Retinal pigment epithelial cell (primary cell): Measurements from ENCODE around the gene EFNA5.

Experiments
- DNase-seq: peaks from one replicate; pipeline ENCODE4 v3.0.0-alpha.2; 2010; ENCODE audit warnings: low read depth
- H3K4me3 ChIP-seq: 2 replicates; pipeline ENCODE4 v1.5.1; 2011; ENCODE audit warnings: mild to moderate bottlenecking, low read length, control low read depth, moderate library complexity
- CTCF ChIP-seq: conservative IDR thresholded peaks from 2 replicates; pipeline ENCODE4 v1.5.1; 2011; ENCODE audit warnings: low read depth, low read length, control low read depth, inconsistent platforms

Gene EFNA5

DNA sequence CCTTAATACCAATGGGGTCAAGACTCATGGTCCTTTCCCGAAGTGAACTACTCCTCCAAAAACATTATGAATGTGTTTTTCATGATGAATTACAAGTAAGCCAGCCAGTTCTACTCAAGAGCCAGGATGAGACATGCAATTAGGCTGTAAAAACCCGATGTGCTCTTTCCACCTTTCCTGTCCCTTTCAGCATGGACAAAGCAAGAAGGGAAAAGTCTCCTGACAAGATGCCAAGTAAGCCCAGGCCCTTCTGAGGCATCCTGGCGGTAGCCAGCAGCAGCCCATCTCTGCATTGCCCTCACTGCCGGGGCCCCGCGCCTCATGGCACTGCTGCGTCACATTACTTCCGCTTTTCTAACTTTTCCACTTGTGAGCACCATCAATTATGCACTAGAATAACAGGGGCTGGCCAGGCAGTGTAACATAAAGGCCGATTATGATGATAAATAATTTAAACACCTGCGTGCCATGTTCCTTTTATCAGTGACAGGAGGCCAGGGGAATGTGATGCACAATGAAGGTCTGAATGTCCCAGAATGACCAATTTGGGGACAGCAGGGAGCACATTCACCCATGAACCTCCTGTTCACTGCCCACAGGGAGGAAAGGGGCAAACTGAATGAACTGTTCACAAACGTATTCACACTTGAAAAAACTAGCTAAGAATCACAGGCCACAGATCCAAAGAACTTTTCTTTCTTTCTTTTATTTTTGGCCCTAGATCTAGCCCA lies 37.4 kb downstream of the EFNA5 start:
- no peak for TF ChIP-seq CTCF
- DNase-seq: no peak
- no peak overlapping the region for H3K4me3 ChIP-seq

DNA sequence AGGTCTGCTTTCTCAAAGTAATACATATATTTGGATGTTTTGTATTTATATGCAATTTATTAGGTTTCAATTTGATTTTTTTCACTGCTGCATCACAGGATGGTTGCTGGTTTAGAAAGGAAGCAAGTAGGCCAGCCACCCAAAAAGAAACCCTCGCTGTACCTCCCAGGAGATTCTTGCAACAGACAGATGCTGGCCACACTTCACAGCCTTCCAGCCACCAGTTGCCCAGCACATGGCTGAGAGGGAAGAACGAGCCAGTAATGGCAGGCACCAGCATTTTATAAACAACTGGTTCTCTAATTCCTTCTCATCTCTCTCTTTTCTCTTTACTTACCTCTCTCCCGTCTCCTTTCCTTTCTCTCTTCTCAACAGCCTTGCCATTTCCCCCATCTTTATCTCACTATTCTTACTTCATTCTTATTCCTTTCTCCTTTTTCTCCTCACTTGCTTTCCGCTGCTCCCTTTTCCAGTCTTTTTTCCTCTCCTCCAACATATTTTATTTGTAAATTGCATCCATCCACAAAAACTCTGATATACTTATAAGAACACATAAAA lies 38.9 kb downstream of the EFNA5 start:
- TF ChIP-seq CTCF: no peak
- H3K4me3 ChIP-seq: no peak overlapping the region
- no peak for DNase-seq

GRCh38 chr5:107630184-107630583 lies 40.6 kb downstream of the EFNA5 start:
- TF ChIP-seq CTCF: no peak
- no peak overlapping the region for H3K4me3 ChIP-seq
- no peak for DNase-seq

DNA sequence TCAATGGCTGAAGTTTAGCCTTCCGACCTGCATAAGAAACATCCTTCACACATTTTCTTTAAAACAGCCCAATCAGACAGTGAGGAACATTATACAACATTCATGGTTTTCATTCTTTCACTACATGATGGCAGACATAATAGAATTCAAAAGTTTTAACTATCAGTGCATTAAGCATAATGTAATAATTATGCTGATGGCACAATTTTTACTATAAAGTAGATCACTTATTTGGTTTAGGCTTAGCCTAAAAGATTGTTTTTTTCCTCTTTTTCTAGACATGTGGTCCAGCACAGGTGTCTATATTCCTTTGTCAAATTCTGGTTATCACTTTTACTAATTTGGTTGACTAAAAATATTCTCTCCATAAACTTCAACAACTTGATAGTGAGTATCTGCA lies 46.5 kb downstream of the EFNA5 start:
- no peak for TF ChIP-seq CTCF
- no peak for DNase-seq
- H3K4me3 ChIP-seq: no peak overlapping the region

DNA sequence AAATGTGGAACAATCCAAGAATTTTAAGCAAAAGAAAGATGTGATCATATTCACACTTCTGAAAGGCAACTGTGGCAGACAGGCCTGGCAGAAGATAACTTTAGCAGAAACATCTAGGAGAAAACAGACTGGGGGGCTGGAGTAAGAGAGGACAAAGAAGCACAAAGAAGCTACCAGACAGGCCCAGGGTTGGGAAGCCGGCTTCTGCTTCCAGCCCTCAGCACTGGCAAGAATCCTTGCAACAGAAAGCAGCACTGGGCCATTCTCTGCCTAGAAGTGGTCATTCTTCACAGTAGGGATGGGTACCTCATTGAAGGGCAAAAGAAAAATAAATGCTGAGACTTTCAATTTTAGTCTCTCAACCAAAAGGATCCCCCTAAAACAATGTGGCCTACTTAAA lies 49.6 kb downstream of the EFNA5 start:
- H3K4me3 ChIP-seq: no peak overlapping the region
- DNase-seq: no peak
- no peak for TF ChIP-seq CTCF

GRCh38 chr5:107619781-107620180 lies 51.0 kb downstream of the EFNA5 start:
- no peak for TF ChIP-seq CTCF
- H3K4me3 ChIP-seq: no peak overlapping the region
- no peak for DNase-seq

GRCh38 chr5:107618242-107618641 lies 52.5 kb downstream of the EFNA5 start:
- TF ChIP-seq CTCF: no peak
- DNase-seq: peak; percentile 59
- H3K4me3 ChIP-seq: no peak overlapping the region
